Fibroblast of mammary gland (primary cell): ENCODE results near the gene CLIC4.
"Not testable (repeated sequence)": the region's sequence is repeated elsewhere in the genome, so short reads cannot be mapped to it uniquely, and the experiment has no call there.

Experiments used
- DNase-seq: peaks from one replicate; pipeline ENCODE4 v3.0.0-alpha.2; 2010; ENCODE audit warnings: low read depth
- H3K4me3 ChIP-seq: 2 replicates; pipeline ENCODE4 v1.5.1; 2011; ENCODE audit warnings: low read depth, mild to moderate bottlenecking, low read length, moderate library complexity; ENCODE audit not compliant: control insufficient read depth
- CTCF ChIP-seq: conservative IDR thresholded peaks from 2 replicates; pipeline ENCODE4 v1.5.1; 2011; ENCODE audit warnings: low read depth, low read length, inconsistent platforms; ENCODE audit not compliant: control insufficient read depth, insufficient read depth

Gene CLIC4

GRCh38 chr1:24801176-24801575, 55.9 kb downstream of the CLIC4 start:
- no peak overlapping the region for H3K4me3 ChIP-seq
- TF ChIP-seq CTCF, result no peak
- no peak for DNase-seq

DNA sequence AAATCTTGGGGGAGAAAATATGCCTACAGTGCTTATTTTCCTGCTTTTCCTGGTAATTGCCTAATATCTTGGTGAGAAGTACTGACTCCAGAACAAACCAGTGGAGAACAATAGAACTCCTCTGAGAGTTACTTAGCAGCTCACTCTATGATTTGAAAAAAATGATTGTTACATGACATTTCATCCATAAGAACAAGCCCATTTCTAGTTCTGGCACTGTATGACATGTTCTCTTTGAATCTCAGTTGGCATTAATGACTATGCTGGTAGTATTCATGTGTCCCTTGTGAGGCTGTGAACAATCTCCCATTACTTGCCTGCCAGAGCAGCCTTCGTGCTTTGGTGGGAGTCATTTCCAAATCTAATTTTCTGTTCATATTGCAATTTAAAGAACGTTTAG, 58.0 kb downstream of the CLIC4 start:
- no peak for DNase-seq
- H3K4me3 ChIP-seq, result no peak overlapping the region
- TF ChIP-seq CTCF, result no peak

DNA sequence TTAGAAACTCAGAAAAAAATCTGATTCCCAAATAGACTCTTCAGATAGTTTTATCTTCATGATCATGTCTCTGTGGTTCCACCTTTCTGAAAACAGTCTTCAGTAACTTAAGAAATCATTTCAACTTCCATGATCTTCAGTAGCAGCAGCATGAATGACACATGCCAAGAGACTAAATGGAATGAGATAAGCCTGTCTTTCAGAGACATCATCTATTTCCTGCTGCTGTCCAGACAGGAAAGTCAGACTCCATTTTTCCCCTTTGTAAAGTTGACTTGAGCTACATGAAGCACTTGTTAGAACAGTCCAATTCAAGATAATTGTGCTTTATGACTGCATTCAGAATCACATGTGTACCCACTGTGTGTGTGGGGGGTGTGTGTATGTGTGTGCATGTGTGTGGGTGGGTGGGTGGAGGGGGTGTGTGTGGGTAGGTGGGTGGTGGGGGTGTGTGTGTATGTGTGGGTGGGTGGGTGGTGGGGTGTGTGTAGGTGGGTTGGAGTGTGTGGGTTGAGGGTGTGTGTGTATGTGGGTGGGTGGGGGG, 58.8 kb downstream of the CLIC4 start:
- H3K4me3 ChIP-seq, result no peak overlapping the region
- TF ChIP-seq CTCF, result no peak
- no peak for DNase-seq

GRCh38 chr1:24805534-24806301, 60.5 kb downstream of the CLIC4 start:
- no peak for TF ChIP-seq CTCF
- DNase-seq, result peak; percentile 85
- H3K4me3 ChIP-seq, result no peak overlapping the region

GRCh38 chr1:24806588-24806987, 61.3 kb downstream of the CLIC4 start:
- TF ChIP-seq CTCF, result no peak
- H3K4me3 ChIP-seq, result no peak overlapping the region
- no peak for DNase-seq

GRCh38 chr1:24811494-24811893, 66.2 kb downstream of the CLIC4 start:
- H3K4me3 ChIP-seq, DNase-seq: not testable (repeated sequence)

- H3K4me3 ChIP-seq, DNase-seq: not testable (repeated sequence)
Measured at GRCh38 chr1:24820221-24820620, 75.0 kb downstream of the CLIC4 start.

DNA sequence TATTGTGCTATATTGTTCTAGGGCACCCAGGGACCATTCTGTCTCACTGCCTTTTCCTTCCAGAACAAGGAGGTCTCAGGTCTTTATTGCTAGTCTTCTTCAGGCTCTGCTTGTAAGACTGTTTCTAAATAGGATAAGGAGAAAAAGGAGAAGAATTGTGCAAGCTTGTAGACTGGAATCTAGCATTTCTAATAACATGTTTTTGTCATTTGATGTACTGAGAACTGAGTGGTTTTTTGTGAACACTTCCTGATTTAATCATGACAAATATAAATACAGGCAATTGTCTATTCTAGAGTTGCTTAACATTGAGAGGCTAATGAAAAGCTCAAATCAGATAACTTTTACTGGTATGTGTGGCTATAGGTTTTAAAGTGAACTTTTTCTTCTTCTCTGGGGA, 77.6 kb downstream of the CLIC4 start:
- peak; percentile 33 for DNase-seq
- H3K4me3 ChIP-seq, result no peak overlapping the region
- no peak for TF ChIP-seq CTCF

- not testable (repeated sequence) for H3K4me3 ChIP-seq, DNase-seq
Measured at GRCh38 chr1:24823486-24823885, 78.2 kb downstream of the CLIC4 start.
